HCT116 (cell line): Measurements from ENCODE around the gene TTC12. TPM values are rescaled to one million over a fixed set of nuclear protein-coding genes. Genes with fewer than 3 reads are reported as not detected.

Experiments
- ATAC-seq: fragments of 200-7000 bp; cut with Tn5 transposase; 2 replicates; pipeline ENCODE4 v1.9.1; 2020; ENCODE audit warnings: mild to moderate bottlenecking, moderate library complexity
- BruUV-seq: library from RNA; stranded (reverse); fragments of 400-500 nt; replicated peaks from 2 replicates; lab custom pipeline; 2021; lab: Mats Ljungman, UMichigan
- CTCF ChIA-PET: fragments of 300-600 bp; sonication (Branson Sonifier 250); formaldehyde crosslinking; loops from one replicate; lab custom pipeline; 2021; ENCODE audit warnings: antibody characterized with exemption; lab: Charles Lee
- POLR2A ChIA-PET: fragments of 300-600, 350-600 bp; sonication (Branson Sonifier 250); formaldehyde crosslinking; loops from one replicate; lab custom pipeline; 2021; ENCODE audit warnings: antibody characterized with exemption; lab: Charles Lee
- RAD21 ChIA-PET, 2 experiments: fragments of 300-600 bp; sonication (Branson Sonifier 250); formaldehyde crosslinking; loops; one replicate each; lab custom pipeline; 2023; ENCODE audit warnings: low total read pairs in 2 of 2; ENCODE audit not compliant: uncharacterized antibody in 2 of 2, unreplicated experiment in 2 of 2, low non-redundant PET in 1 of 2; lab: Charles Lee
- DNase-seq: peaks from one replicate; pipeline ENCODE4 v3.0.0-alpha.2; 2010; ENCODE audit warnings: low read depth, low spot score
- H2AFZ ChIP-seq: fragments of 200-600 bp; shearing (Covaris generic), sonication (generic); 2 replicates; pipeline ENCODE4 v1.6.1; 2017; ENCODE audit warnings: low read depth, mixed run types, mixed read lengths, antibody characterized with exemption, low read length; ENCODE audit not compliant: poor library complexity, severe bottlenecking
- H3K27ac ChIP-seq: 2 replicates; pipeline ENCODE4 v1.5.1; 2012; ENCODE audit warnings: low read depth, low read length
- H3K27me3 ChIP-seq: fragments of 200-600 bp; sonication (generic); 2 replicates; pipeline ENCODE4 v1.6.1; 2016; ENCODE audit warnings: mixed run types, low read length, mixed read lengths; ENCODE audit not compliant: insufficient read depth
- H3K36me3 ChIP-seq, 2 experiments: fragments of 200-500 bp in 1 of 2; fragments of 200-600 bp in 1 of 2; sonication (Bioruptor generic) in 1 of 2; sonication (generic) in 1 of 2; 2 replicates each; pipeline versions ENCODE4 v1.5.1 to v1.6.1; 2014 to 2016; ENCODE audit warnings: low read length in 2 of 2, inconsistent platforms in 1 of 2, mixed read lengths in 1 of 2, mixed run types in 1 of 2; ENCODE audit not compliant: insufficient read depth in 2 of 2, control insufficient read depth in 1 of 2
- H3K4me1 ChIP-seq, 2 experiments: fragments of 200-600 bp in 1 of 2; sonication (generic) in 1 of 2; 2 replicates each; pipeline versions ENCODE4 v1.5.1 to v1.6.1; 2012 to 2017; ENCODE audit warnings: low read length in 2 of 2, inconsistent platforms in 1 of 2, mild to moderate bottlenecking in 1 of 2, mixed read lengths in 1 of 2, mixed run types in 1 of 2, moderate library complexity in 1 of 2; ENCODE audit not compliant: insufficient read depth in 2 of 2, control insufficient read depth in 1 of 2
- H3K4me2 ChIP-seq: fragments of 200-600 bp; sonication (generic); 2 replicates; pipeline ENCODE4 v1.6.1; 2017; ENCODE audit warnings: mixed run types, low read length, mixed read lengths
- H3K4me3 ChIP-seq, 2 experiments: fragments of 200-600 bp in 1 of 2; sonication (generic) in 1 of 2; replicated peaks in 1 of 2; 2 replicates each; pipeline ENCODE4 v1.5.1; 2011 to 2016; ENCODE audit warnings: low read length in 2 of 2, control low read depth in 1 of 2, low read depth in 1 of 2, mild to moderate bottlenecking in 1 of 2, mixed read lengths in 1 of 2, mixed run types in 1 of 2
- H3K79me2 ChIP-seq: fragments of 200-600 bp; sonication (generic); 2 replicates; pipeline ENCODE4 v1.6.1; 2017; ENCODE audit warnings: mild to moderate bottlenecking, mixed run types, low read length, moderate library complexity, mixed read lengths; ENCODE audit not compliant: insufficient read depth
- H3K9ac ChIP-seq: fragments of 200-600 bp; sonication (generic); 2 replicates; pipeline ENCODE4 v1.6.1; 2016; ENCODE audit warnings: low read length, mixed read lengths
- H3K9me2 ChIP-seq: fragments of 200-600 bp; sonication (generic), shearing (Covaris generic); 2 replicates; pipeline ENCODE4 v1.6.1; 2017; ENCODE audit warnings: mixed run types, mild to moderate bottlenecking, moderate library complexity; ENCODE audit not compliant: insufficient read depth
- H3K9me3 ChIP-seq, 2 experiments: fragments of 200-500 bp in 1 of 2; fragments of 200-600 bp in 1 of 2; sonication (Bioruptor generic) in 1 of 2; sonication (generic) in 1 of 2; 2 replicates each; pipeline ENCODE4 v1.6.1; 2014 to 2017; ENCODE audit warnings: low read length in 2 of 2, mixed read lengths in 2 of 2, inconsistent platforms in 1 of 2, low read depth in 1 of 2, mild to moderate bottlenecking in 1 of 2, mixed run types in 1 of 2, moderate library complexity in 1 of 2; ENCODE audit not compliant: control insufficient read depth in 1 of 2, insufficient read depth in 1 of 2
- H4K20me1 ChIP-seq: fragments of 200-600 bp; sonication (generic), shearing (Covaris generic); 2 replicates; pipeline ENCODE4 v1.6.1; 2017; ENCODE audit warnings: mixed run types, mild to moderate bottlenecking, moderate library complexity; ENCODE audit not compliant: insufficient read depth
- CBX3 ChIP-seq: IDR thresholded peaks from 2 replicates; pipeline ENCODE4 v1.6.1; 2012; ENCODE audit warnings: low read depth
- CEBPB ChIP-seq: IDR thresholded peaks from 2 replicates; pipeline ENCODE4 v1.6.1; 2012; ENCODE audit warnings: low read depth
- EGR1 ChIP-seq: IDR thresholded peaks from 2 replicates; pipeline ENCODE4 v1.6.1; 2012; ENCODE audit warnings: low read depth
- ELF1 ChIP-seq: IDR thresholded peaks from 2 replicates; pipeline ENCODE4 v1.6.1; 2012; ENCODE audit warnings: low read depth, borderline replicate concordance
- FOSL1 ChIP-seq: IDR thresholded peaks from 2 replicates; pipeline ENCODE4 v1.6.1; 2012; ENCODE audit warnings: low read depth
- POLR2A ChIP-seq: IDR thresholded peaks from 2 replicates; pipeline ENCODE4 v1.7.0; 2011; ENCODE audit warnings: borderline replicate concordance; ENCODE audit not compliant: insufficient read depth, insufficient read length; ENCODE audit errors: extremely low read depth
- SP1 ChIP-seq: IDR thresholded peaks from 2 replicates; pipeline ENCODE4 v1.6.1; 2012; ENCODE audit warnings: low read depth
- SRF ChIP-seq: IDR thresholded peaks from 2 replicates; pipeline ENCODE4 v1.6.1; 2012; ENCODE audit warnings: low read depth
- TCF7L2 ChIP-seq: IDR thresholded peaks from 2 replicates; pipeline ENCODE4 v1.7.0; 2011; ENCODE audit warnings: borderline replicate concordance, inconsistent platforms; ENCODE audit not compliant: insufficient read depth, insufficient read length; ENCODE audit errors: extremely low read depth
- intact Hi-C: fragments of 100-400 bp; cut with micrococcal nuclease; formaldehyde crosslinking; loops from 2 replicates; pipeline ENCODE4 v1.10.0; 2022
- total RNA-seq: library from RNA; stranded (reverse); gene quantifications from one replicate; pipeline ENCODE4 v1.2.1, GENCODE V29; 2021; ENCODE audit not compliant: unreplicated experiment
- TF ChIP-seq, protein P1 (sequence below): IDR thresholded peaks from 2 replicates; pipeline ENCODE4 v1.6.1; 2012
- TF ChIP-seq, protein P2 (sequence below): IDR thresholded peaks from 2 replicates; pipeline ENCODE4 v1.6.1; 2012; ENCODE audit warnings: low read depth
- TF ChIP-seq, protein P3 (sequence below): IDR thresholded peaks from 2 replicates; pipeline ENCODE4 v1.6.1; 2012
- TF ChIP-seq, protein P4 (sequence below): IDR thresholded peaks from 2 replicates; pipeline ENCODE4 v1.6.1; 2011; ENCODE audit warnings: mild to moderate bottlenecking, low read length, moderate library complexity; ENCODE audit not compliant: insufficient replicate concordance; ENCODE audit errors: extremely low read depth

TTC12 gene
- total RNA-seq, 1 experiment from 2014 or later = 12.6 TPM

DNA sequence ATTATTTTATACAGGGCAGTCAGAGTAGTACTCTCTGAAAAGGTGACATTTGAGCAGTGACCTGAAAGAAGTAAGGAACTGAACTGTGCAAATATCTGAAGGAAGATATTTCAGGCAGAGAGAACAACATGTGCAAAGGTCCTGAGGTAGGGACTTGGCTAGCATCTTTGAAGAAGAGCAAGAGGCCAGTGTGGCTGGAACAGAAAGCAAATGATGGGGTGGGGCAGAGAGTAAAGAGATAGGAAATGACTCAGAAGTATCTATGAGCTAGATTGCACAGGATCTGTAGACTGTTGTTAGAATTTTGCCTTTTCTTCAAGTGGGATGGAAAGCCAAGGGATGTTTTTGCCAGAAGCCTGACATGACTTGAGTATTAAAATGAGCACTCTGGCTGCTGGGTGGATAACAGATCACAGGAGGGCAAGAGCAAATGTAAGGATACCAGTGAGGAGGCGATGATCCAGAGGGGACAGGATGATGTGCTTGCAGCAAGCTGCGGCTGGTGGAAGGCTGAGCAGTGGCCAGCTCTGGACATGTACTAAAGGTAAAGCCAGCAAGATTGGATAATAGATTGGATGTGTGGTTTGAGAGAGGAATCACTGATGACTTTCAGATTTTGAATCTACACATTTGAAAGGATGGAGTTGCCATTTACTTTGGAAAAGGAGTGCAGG is 33.2 kb upstream of the TTC12 start:
- ATAC-seq = no peak
- ChIA-PET POLR2A (no interaction called here), CTCF (no interaction called here), RAD21 (no interaction called here)
- BruUV-seq = no TSS peak
- H3K9me2 ChIP-seq = no peaks in the 10 kb centered on the region
- intact Hi-C loops = loop anchor here (10.0 kb wide), 1 partner anchor 1716 kb away; no protein-coding TSS in a partner anchor
- no peak overlapping the region for H2AFZ ChIP-seq
- no peak overlapping the region for H3K4me2 ChIP-seq
- no peaks in the 10 kb centered on the region for H3K4me1 ChIP-seq
- no peak overlapping the region for H3K4me3 ChIP-seq
- H3K9ac ChIP-seq = no peak overlapping the region
- H3K79me2 ChIP-seq = no peaks in the 10 kb centered on the region
- no peak for DNase-seq
- no peaks in the 10 kb centered on the region for H4K20me1 ChIP-seq
- peaks cover 33% of the 10 kb centered on the region for H3K27me3 ChIP-seq
- no peak for TF ChIP-seq SRF
- TF ChIP-seq ELF1 = no peak
- TF ChIP-seq FOSL1 = no peak
- H3K27ac ChIP-seq = no peak overlapping the region
- no peaks in the 10 kb centered on the region for H3K9me3 ChIP-seq
- no peaks in the 10 kb centered on the region for H3K36me3 ChIP-seq

DNA sequence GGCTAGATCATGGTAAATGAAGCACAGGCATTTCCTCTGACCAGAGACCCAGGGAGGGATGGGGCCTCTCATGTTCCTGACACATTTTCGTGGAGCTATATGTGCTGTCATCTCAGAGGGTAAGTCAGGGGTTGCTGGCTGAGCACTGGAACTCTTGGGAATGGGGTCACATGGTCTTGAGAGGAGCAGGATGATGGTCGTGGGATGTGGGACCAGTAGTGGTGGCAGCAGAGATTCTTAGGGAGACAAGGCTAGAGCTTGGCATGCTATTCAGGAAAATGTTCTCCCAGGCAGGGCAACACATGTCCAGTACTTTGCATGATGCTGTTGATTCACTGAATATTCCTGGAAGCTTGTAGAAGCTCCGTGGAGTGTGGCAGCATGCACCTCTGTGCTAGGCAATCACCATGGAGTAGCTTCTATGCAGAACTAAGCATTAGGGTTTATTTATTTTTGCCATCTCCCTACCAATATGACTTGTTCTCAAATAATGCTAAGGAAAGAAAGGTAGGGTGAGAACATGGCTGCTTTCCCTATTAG is 31.4 kb upstream of the TTC12 start:
- no peaks in the 10 kb centered on the region for H4K20me1 ChIP-seq
- no peaks in the 10 kb centered on the region for H3K9me2 ChIP-seq
- BruUV-seq = no TSS peak
- ChIA-PET CTCF (no interaction called here), RAD21 (no interaction called here), POLR2A (no interaction called here)
- H3K27me3 ChIP-seq = peaks cover 38% of the 10 kb centered on the region
- H3K4me2 ChIP-seq = no peak overlapping the region
- H3K9me3 ChIP-seq = no peaks in the 10 kb centered on the region
- DNase-seq = no peak
- H3K4me1 ChIP-seq = no peaks in the 10 kb centered on the region
- H2AFZ ChIP-seq = no peak overlapping the region
- no peak overlapping the region for H3K27ac ChIP-seq
- H3K36me3 ChIP-seq = no peaks in the 10 kb centered on the region
- H3K79me2 ChIP-seq = no peaks in the 10 kb centered on the region
- ATAC-seq = no peak
- no peak overlapping the region for H3K4me3 ChIP-seq
- H3K9ac ChIP-seq = no peak overlapping the region
- intact Hi-C loops = loop anchor here (10.0 kb wide), 1 partner anchor 1718 kb away; no protein-coding TSS in a partner anchor
- no peak for TF ChIP-seq CEBPB
- TF ChIP-seq, protein P1, sequence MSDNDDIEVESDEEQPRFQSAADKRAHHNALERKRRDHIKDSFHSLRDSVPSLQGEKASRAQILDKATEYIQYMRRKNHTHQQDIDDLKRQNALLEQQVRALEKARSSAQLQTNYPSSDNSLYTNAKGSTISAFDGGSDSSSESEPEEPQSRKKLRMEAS = no peak
- TF ChIP-seq CBX3 = no peak
- TF ChIP-seq, protein P2, sequence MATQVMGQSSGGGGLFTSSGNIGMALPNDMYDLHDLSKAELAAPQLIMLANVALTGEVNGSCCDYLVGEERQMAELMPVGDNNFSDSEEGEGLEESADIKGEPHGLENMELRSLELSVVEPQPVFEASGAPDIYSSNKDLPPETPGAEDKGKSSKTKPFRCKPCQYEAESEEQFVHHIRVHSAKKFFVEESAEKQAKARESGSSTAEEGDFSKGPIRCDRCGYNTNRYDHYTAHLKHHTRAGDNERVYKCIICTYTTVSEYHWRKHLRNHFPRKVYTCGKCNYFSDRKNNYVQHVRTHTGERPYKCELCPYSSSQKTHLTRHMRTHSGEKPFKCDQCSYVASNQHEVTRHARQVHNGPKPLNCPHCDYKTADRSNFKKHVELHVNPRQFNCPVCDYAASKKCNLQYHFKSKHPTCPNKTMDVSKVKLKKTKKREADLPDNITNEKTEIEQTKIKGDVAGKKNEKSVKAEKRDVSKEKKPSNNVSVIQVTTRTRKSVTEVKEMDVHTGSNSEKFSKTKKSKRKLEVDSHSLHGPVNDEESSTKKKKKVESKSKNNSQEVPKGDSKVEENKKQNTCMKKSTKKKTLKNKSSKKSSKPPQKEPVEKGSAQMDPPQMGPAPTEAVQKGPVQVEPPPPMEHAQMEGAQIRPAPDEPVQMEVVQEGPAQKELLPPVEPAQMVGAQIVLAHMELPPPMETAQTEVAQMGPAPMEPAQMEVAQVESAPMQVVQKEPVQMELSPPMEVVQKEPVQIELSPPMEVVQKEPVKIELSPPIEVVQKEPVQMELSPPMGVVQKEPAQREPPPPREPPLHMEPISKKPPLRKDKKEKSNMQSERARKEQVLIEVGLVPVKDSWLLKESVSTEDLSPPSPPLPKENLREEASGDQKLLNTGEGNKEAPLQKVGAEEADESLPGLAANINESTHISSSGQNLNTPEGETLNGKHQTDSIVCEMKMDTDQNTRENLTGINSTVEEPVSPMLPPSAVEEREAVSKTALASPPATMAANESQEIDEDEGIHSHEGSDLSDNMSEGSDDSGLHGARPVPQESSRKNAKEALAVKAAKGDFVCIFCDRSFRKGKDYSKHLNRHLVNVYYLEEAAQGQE = no peak
- TF ChIP-seq, protein P3, sequence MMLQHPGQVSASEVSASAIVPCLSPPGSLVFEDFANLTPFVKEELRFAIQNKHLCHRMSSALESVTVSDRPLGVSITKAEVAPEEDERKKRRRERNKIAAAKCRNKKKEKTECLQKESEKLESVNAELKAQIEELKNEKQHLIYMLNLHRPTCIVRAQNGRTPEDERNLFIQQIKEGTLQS = no peak
- TF ChIP-seq, protein P4, sequence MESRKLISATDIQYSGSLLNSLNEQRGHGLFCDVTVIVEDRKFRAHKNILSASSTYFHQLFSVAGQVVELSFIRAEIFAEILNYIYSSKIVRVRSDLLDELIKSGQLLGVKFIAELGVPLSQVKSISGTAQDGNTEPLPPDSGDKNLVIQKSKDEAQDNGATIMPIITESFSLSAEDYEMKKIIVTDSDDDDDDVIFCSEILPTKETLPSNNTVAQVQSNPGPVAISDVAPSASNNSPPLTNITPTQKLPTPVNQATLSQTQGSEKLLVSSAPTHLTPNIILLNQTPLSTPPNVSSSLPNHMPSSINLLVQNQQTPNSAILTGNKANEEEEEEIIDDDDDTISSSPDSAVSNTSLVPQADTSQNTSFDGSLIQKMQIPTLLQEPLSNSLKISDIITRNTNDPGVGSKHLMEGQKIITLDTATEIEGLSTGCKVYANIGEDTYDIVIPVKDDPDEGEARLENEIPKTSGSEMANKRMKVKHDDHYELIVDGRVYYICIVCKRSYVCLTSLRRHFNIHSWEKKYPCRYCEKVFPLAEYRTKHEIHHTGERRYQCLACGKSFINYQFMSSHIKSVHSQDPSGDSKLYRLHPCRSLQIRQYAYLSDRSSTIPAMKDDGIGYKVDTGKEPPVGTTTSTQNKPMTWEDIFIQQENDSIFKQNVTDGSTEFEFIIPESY = no peak
- TF ChIP-seq SP1 = no peak
- no peak for TF ChIP-seq POLR2A
- TF ChIP-seq SRF = no peak
- no peak for TF ChIP-seq EGR1
- TF ChIP-seq TCF7L2 = no peak
- TF ChIP-seq, all 23 proteins: peak for 0
